NCI-H524 treated with DMSO at 0.1 percent for 48 hours (cell line): Measurements from ENCODE around the gene LIMS2.

Experiments
- DNase-seq: peaks from one replicate; lab custom pipeline; 2025; lab: John Stamatoyannopoulos, UW

LIMS2 gene

DNA sequence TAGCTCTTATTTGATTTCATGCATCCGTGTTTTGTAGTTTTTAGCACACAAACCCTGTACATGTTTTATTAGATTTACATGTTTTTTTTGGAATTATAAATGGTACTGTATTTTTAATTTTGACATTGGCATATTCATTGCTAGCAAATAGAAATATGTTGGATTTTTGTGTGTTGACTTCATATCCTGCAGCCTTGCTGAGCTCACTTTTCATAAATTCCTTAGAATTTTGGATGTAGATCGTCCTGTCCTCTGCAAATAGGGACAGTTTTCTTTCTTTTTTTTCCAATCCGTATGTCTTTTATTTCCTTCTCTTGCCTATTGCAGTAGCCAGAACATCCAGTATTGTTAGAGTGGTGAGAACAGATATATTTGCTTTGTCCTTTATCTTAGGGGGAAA, 76.1 kb downstream of the LIMS2 start:
- DNase-seq: no peak

- no peak for DNase-seq
These were observed 76.6 kb downstream of the LIMS2 start for GRCh38 chr2:127598711-127599110.

DNA sequence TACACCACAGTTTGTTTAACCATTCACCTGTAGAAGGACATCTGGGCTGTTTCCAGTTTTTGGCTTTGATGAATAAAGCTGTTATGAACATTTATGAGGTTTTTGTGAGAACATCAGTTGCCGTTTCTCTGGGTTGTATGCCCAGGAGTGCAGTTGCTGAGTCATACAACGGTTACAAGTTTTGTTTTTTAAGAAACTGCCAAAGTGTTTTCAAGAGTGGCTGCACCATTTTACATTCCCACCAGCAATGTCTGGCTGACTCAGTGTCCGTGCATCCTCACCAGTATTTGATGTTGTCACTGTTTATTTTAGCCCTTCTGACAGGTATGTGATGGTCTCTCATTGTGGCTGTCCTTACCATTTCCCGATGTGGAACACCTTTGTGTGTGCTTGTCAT, 77.3 kb downstream of the LIMS2 start:
- DNase-seq: no peak

DNA sequence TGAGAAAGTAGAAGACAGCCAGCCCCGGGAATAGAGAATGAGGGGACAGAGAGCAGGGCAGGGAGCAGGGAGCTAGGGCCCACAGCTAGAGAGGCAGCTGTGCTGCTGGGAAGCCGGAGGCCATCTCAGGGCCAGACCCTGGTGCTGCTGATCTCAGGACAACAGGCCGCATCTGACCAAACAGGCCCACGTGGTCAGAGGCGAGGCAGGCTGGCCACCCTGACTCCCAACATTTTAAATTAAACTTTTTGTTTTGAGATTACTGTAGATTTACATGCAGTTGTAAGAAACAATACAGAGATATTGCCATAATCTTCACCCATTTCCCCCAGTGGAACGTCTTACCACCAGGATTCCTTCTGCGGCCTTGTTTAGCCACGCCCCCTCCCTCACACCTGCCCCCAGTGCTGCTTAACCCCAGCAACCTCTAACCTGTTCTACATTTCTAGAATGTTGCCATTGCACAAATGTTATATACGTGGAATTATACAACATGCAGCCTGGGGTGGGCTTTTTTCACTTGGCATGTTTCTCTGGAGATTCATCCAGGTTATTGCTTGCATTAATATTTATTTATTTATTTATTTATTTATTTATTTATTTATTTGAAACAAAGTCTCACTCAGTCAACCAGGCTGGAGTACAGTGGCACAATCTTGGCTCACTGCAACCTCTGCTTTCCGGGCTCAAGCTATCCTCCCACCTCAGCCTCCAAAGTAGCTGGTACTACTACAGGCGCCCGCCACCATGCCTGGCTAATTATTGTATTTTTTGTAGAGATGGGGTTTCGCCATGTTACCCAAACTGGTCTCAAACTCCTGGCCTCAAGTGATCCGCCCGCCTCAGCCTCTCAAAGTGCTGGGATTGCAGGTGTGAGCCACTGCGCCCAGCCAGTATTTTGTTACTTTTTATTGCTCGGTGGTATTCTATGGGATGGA, 78.0 kb downstream of the LIMS2 start:
- no peak for DNase-seq

GRCh38 chr2:127596311-127597045, 78.9 kb downstream of the LIMS2 start:
- no peak for DNase-seq

GRCh38 chr2:127594116-127594591, 81.2 kb downstream of the LIMS2 start:
- DNase-seq: no peak

- DNase-seq: no peak
These were observed 81.9 kb downstream of the LIMS2 start for GRCh38 chr2:127593228-127594115.

DNA sequence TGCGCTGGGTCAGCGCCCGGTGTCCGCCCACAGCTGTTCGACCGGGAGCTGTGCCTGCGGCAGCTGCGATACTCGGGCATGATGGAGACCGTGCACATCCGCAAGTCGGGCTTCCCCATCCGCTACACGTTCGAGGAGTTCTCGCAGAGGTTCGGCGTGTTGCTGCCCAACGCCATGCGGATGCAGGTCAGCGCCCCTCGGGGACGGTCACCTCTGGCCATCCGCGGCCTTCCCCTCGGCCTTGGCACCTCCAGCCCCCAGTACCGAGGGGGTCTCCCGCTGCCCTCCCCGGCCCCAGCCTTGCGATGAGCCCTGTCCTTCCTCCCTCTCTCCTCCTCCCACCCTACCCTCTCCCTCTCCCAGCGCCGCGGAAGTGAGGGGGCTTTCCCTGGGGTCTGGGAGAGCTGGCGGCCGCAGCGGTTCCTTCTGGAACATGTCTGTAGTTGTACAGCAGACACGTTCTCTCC, 82.5 kb downstream of the LIMS2 start:
- DNase-seq: no peak

- DNase-seq: no peak
These were observed 84.0 kb downstream of the LIMS2 start for GRCh38 chr2:127591221-127591923.

GRCh38 chr2:127590386-127591190, 84.7 kb downstream of the LIMS2 start:
- no peak for DNase-seq

GRCh38 chr2:127589841-127590240, 85.5 kb downstream of the LIMS2 start:
- no peak for DNase-seq

DNA sequence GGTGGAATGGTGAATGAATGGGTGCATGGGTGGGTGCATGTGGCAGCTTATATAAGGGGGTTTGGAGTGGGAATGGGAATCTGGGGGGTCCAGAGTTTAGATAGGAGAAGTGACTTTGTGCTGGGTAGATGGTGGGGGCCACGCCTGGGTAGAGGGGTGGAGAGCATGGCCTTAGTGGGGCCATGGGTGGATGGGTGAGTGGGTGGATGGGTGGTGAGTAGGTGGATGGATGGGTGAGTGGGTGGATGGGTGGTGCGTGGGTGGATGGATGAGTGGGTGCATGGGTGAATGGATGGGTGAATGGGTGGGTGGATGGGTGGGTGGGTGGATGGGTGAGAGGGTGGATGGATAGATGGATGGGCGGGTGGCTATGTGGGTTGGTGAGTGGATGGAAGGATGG, 86.0 kb downstream of the LIMS2 start:
- DNase-seq: no peak
